CD4-positive, alpha-beta memory T cell (primary cell): ENCODE data around the gene SLC25A25. TPM values are rescaled to one million over a fixed set of nuclear protein-coding genes. Genes with fewer than 3 reads are reported as not detected.

Source experiments
- CTCF ChIA-PET: fragments of 350-600 bp; sonication (Branson Sonifier 250); formaldehyde crosslinking; loops from one replicate; lab custom pipeline; 2021; ENCODE audit warnings: inconsistent platforms; ENCODE audit not compliant: partially characterized antibody; lab: Charles Lee
- POLR2A ChIA-PET: fragments of 350-600 bp; sonication (Branson Sonifier 250); formaldehyde crosslinking; loops from one replicate; lab custom pipeline; 2021; ENCODE audit not compliant: partially characterized antibody; lab: Charles Lee
- DNase-seq, 5 donors: peaks; one replicate each; pipeline versions ENCODE4 v3.0.0 to v3.0.0-alpha.2; 2020 to 2022; ENCODE audit warnings: mixed read lengths in 1 of 5
- H3K27ac ChIP-seq: one replicate; pipeline ENCODE4 v1.7.0; 2013; ENCODE audit warnings: low read depth, low read length
- H3K27me3 ChIP-seq: 2 replicates; pipeline ENCODE4 v1.7.0; 2013; ENCODE audit warnings: mild to moderate bottlenecking, low read length, moderate library complexity; ENCODE audit not compliant: insufficient read depth
- H3K36me3 ChIP-seq: 2 replicates; pipeline ENCODE4 v1.7.0; 2013; ENCODE audit warnings: mild to moderate bottlenecking, low read length, moderate library complexity; ENCODE audit not compliant: insufficient read depth
- H3K4me1 ChIP-seq: 2 replicates; pipeline ENCODE4 v1.7.0; 2013; ENCODE audit warnings: mild to moderate bottlenecking, low read length, moderate library complexity; ENCODE audit not compliant: insufficient read depth
- H3K4me3 ChIP-seq, 2 donors: one replicate each; pipeline ENCODE4 v1.7.0; 2013; ENCODE audit warnings: low read length in 2 of 2, mild to moderate bottlenecking in 1 of 2
- H3K9me3 ChIP-seq, 2 donors: one replicate each; pipeline ENCODE4 v1.7.0; 2013; ENCODE audit warnings: low read length in 2 of 2, control low read depth in 1 of 2; ENCODE audit not compliant: control insufficient read depth in 1 of 2
- H3K27ac Mint-ChIP-seq, 7 donors: one replicate each; pipeline ENCODE4 v1.8.0; 2020 to 2021; ENCODE audit warnings: mixed read lengths in 7 of 7, mild to moderate bottlenecking in 6 of 7, inconsistent platforms in 3 of 7, moderate library complexity in 3 of 7
- H3K27me3 Mint-ChIP-seq, 2 donors: one replicate each; pipeline ENCODE4 v1.8.0; 2020 to 2021; ENCODE audit warnings: mixed read lengths in 2 of 2
- H3K36me3 Mint-ChIP-seq, 2 donors: one replicate each; pipeline ENCODE4 v1.8.0; 2020 to 2021; ENCODE audit warnings: mixed read lengths in 2 of 2, inconsistent platforms in 1 of 2, mild to moderate bottlenecking in 1 of 2
- H3K4me1 Mint-ChIP-seq, 4 donors: one replicate each; pipeline ENCODE4 v1.8.0; 2020 to 2021; ENCODE audit warnings: mixed read lengths in 4 of 4, mild to moderate bottlenecking in 1 of 4
- H3K4me3 Mint-ChIP-seq, 8 donors: one replicate each; pipeline ENCODE4 v1.8.0; 2020 to 2021; ENCODE audit warnings: mixed read lengths in 8 of 8, mild to moderate bottlenecking in 7 of 8, moderate library complexity in 6 of 8, inconsistent platforms in 3 of 8
- H3K9me3 Mint-ChIP-seq, 8 donors: one replicate each; pipeline ENCODE4 v1.8.0; 2020 to 2021; ENCODE audit warnings: mixed read lengths in 8 of 8, mild to moderate bottlenecking in 5 of 8, inconsistent platforms in 3 of 8, moderate library complexity in 1 of 8
- intact Hi-C: fragments of 100-400 bp; cut with micrococcal nuclease; formaldehyde crosslinking; loops from one replicate; pipeline ENCODE4 v1.15.1; 2023
- polyA plus RNA-seq, 2 donors: library from polyadenylated mRNA; unstranded; fragments of 300-500 nt; fragmentation: Illumina TruSeq; gene quantifications; one replicate each; pipeline ENCODE4 v1.2.3, GENCODE V29; 2021
- total RNA-seq, 2 experiments: library from RNA; stranded (reverse); gene quantifications; one replicate each; pipeline ENCODE4 v1.2.3, GENCODE V29; 2021

SLC25A25 gene
- total and polyA plus RNA-seq, 4 experiments from 2014 or later = 13.4 to 26.9 (median 19.8) TPM

DNA sequence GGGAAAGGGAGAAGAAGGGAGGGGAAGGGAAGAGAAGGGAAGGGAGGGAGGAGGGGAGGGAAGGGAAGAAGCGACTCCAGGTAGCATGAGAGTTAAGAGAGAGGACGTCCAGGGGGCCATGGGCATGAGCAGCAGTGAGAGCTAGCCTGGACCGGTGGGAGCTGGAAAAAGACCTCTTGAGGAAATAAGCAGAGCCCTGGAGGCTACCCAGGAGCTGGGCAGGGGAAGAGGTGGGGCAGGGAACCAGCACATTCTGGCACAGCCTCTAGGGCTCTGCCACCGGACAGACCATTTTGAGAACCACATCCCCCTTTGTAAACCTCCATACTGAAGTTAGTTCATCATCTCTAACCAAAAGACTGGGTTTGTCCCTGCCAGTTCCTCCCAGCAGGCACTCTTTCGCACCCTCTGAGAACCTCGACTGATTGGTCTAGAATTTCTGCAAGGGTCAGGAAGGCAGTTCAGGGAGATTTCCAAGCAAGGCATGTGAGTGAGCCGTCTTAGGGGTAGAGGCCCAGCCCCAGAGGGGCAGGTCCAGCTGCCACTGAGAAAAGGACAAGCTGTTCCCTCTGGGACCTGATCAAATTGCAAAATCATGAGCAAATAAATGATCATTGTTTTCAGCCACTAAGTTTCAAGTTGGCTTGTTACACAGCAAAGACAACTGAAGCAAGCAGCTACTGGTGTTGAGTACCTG is 12.5 kb upstream of the SLC25A25 start:
- Mint-ChIP-seq H3K27me3 (no peaks in the 10 kb centered on the region), H3K9me3 (no peaks in the 10 kb centered on the region), H3K4me3 (no peak overlapping the region), H3K27ac (no peak overlapping the region), H3K4me1 (peaks cover 0 to 2% (median 0%) of the 10 kb centered on the region in 4 donors), H3K36me3 (no peaks in the 10 kb centered on the region)
- H3K27ac ChIP-seq = no peak overlapping the region
- intact Hi-C loops = no loop called here
- no peaks in the 10 kb centered on the region for H3K36me3 ChIP-seq
- H3K9me3 ChIP-seq = no peaks in the 10 kb centered on the region
- ChIA-PET CTCF (interaction anchor here (1.0 to 3.7 kb wide), 3 partner anchors 20 to 112 kb away, joined by 3 to 13 read pairs (median 4); no protein-coding TSS in a partner anchor), POLR2A (interaction anchor here (1.4 kb wide), 1 partner anchor 12 kb away, joined by 5 read pairs; the partner anchor contains the start of genes NAIF1 and SLC25A25)
- H3K4me1 ChIP-seq = peaks cover 4% of the 10 kb centered on the region
- DNase-seq = no peak
- H3K27me3 ChIP-seq = no peaks in the 10 kb centered on the region
- H3K4me3 ChIP-seq = no peak overlapping the region

DNA sequence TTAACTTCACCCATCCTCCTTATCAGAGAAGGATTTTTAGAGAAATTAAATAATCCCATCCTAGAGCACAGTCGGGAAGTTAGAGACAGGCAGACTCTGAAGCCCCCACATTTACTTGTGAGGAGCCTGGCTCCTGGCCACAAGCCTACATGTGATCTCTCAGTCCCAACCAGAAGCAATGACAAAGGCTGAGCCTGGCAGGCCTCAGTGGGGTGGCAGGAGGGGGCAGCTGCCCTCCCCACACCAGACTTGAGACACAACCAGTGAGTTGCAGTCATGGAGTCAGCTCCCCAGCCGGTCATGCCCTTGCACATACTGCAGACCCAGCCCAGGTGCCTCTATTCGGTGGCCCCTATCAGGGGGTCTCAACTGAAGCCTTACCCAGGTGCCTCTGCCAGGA is 11.9 kb upstream of the SLC25A25 start:
- intact Hi-C loops = no loop called here
- no peak overlapping the region for H3K4me3 ChIP-seq
- no peaks in the 10 kb centered on the region for H3K36me3 ChIP-seq
- no peak for DNase-seq
- no peak overlapping the region for H3K27ac Mint-ChIP-seq
- peaks cover 0 to under 1% of the 10 kb centered on the region in 2 donors for H3K36me3 Mint-ChIP-seq
- H3K27me3 ChIP-seq = no peaks in the 10 kb centered on the region
- no peaks in the 10 kb centered on the region for H3K27me3 Mint-ChIP-seq
- no peak overlapping the region for H3K27ac ChIP-seq
- H3K4me1 Mint-ChIP-seq = peaks cover 2 to 6% (median 5%) of the 10 kb centered on the region in 4 donors
- H3K9me3 Mint-ChIP-seq = no peaks in the 10 kb centered on the region
- H3K4me1 ChIP-seq = peaks cover 10% of the 10 kb centered on the region
- ChIA-PET POLR2A (interaction anchor here (1.4 kb wide), 1 partner anchor 11 kb away, joined by 5 read pairs; the partner anchor contains the start of genes NAIF1 and SLC25A25), CTCF (interaction anchor here (1.0 to 3.7 kb wide), 3 partner anchors 20 to 113 kb away, joined by 3 to 13 read pairs (median 4); no protein-coding TSS in a partner anchor)
- no peak overlapping the region for H3K4me3 Mint-ChIP-seq
- H3K9me3 ChIP-seq = no peaks in the 10 kb centered on the region

DNA sequence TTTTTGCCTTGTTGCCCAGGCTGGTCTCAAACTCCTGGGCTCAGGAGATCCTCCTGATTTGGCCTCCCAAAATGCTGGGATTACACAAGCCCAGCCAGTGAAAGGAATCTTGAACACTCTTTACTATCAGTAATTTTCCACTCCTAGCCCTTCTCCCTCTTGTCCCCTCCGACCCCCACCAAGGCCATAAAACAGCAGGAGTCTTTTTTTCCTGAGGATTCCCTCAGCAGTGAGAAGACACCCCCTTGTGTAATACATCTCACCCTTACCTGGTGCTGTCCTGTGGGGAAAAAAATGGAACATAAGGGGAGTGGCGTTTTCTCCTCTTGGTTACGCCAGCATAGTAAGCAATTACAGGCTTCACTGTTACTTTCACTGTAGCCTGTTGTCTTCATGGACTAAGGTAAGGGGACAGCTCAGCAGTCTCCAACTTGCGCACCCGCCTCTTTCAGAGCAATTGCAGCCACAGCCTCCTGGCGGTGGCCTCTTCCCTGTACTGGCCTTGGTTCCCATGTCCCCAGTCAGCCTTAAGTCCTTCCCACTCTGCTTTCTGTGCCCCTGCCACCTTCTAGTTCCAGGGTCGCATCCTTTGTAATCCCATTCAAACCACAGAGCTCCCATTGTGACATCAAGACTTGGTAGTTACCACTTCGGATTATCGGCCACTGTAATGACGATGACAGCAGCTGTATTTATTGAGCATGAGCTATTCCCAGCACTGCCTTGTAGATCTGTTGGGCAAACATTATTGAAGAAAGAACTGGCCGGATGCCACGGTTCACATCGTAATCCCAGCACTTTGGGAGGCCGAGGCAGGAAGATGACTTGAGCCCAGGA is 10.9 kb upstream of the SLC25A25 start:
- peak overlapping the region in 1 of 7 donors; percentile 60 for H3K27ac Mint-ChIP-seq
- Histone ChIP-seq H3K27ac (no peak overlapping the region), H3K4me3 (no peak overlapping the region), H3K27me3 (no peaks in the 10 kb centered on the region), H3K36me3 (no peaks in the 10 kb centered on the region), H3K9me3 (no peaks in the 10 kb centered on the region), H3K4me1 (peaks cover 21% of the 10 kb centered on the region)
- no peaks in the 10 kb centered on the region for H3K9me3 Mint-ChIP-seq
- POLR2A ChIA-PET = interaction anchor here (0.9 kb wide), 1 partner anchor 10 kb away, joined by 4 read pairs; the partner anchor contains the start of gene NAIF1
- CTCF ChIA-PET = interaction anchor here (1.7 to 3.7 kb wide), 2 partner anchors 21 to 114 kb away, joined by 4 to 13 read pairs; no protein-coding TSS in a partner anchor
- no peak for DNase-seq
- no peak overlapping the region for H3K4me3 Mint-ChIP-seq
- peaks cover 10 to 16% (median 13%) of the 10 kb centered on the region in 4 donors for H3K4me1 Mint-ChIP-seq
- intact Hi-C loops = no loop called here
- no peaks in the 10 kb centered on the region for H3K27me3 Mint-ChIP-seq
- peaks cover 0 to 5% of the 10 kb centered on the region in 2 donors for H3K36me3 Mint-ChIP-seq

DNA sequence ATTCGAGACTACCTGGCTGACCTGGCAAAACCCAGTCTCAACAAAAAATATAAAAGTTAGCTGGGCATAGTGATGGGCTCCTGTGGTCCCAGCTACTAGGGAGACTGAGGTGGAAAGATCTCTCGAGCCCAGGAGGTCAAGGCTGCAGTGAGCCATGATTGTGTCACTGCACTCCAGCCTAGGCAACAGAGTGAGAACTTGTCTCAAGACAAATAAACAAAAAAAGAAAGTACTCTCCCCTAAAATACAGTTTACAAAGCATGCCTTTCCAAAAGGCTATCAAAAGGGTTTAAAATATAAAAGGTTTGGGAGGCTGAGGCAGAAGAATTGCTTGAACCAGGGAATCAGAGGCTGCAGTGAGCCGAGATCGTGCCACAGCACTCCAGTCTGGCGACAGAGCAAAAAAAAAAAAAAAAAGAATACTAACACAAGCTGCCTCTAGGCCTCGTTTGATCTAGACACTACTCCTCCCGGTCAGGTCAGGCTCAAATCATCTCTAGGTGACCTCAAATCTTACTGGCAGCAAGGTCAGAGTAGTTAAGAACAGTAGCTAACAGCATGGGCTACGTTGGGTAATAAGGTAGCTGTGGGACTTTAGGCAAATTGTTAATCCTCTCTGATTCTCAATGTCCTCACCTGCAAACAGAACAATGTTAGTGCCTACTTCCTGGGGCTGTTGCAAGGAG is 10.2 kb upstream of the SLC25A25 start:
- intact Hi-C loops = no loop called here
- POLR2A ChIA-PET = interaction anchor here (0.9 to 1.1 kb wide), 2 partner anchors 10 to 121 kb away, joined by 3 to 4 read pairs; partner anchors contain the start of gene NAIF1
- H3K9me3 ChIP-seq = no peaks in the 10 kb centered on the region
- Mint-ChIP-seq H3K36me3 (peaks cover 0 to 5% of the 10 kb centered on the region in 2 donors), H3K27me3 (no peaks in the 10 kb centered on the region), H3K27ac (peak overlapping the region in 1 of 7 donors; percentile 60), H3K4me1 (peaks cover 14 to 24% (median 20%) of the 10 kb centered on the region in 4 donors), H3K9me3 (no peaks in the 10 kb centered on the region), H3K4me3 (no peak overlapping the region)
- H3K27me3 ChIP-seq = no peaks in the 10 kb centered on the region
- no peak overlapping the region for H3K27ac ChIP-seq
- H3K36me3 ChIP-seq = peaks cover 5% of the 10 kb centered on the region
- no peak for DNase-seq
- H3K4me3 ChIP-seq = no peak overlapping the region
- peaks cover 28% of the 10 kb centered on the region for H3K4me1 ChIP-seq
- CTCF ChIA-PET = interaction anchor here (3.7 kb wide), 1 partner anchor 22 kb away, joined by 13 read pairs; no protein-coding TSS in a partner anchor

DNA sequence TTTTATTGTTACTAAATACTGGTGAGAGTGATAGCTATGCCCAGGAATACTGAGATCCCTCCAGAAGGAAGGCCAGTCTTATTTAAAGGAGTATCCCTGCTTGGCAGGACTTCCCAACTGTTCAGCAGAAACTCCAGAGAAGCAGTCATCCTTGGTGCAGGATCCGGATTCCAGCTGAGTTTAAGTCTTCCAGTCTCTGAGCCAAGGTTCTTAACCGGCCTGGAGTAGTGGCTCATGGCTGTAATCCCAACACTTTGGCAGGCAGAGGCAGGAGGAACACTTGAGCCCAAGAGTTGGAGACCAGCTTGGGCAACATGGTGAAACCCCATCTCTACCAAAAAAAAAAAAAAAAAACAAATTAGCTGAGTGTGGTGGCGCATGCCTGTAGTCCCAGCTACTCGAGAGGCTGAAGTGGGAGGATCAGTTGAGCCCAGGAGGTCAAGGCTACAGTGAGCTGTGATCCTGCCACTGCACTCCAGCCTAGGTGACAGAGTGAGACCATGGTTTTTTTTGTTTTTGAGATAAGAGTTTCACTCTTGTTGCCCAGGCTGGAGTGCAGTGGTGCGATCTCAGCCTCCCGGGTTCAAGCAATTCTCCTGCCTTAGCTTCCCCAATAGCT is 8.6 kb upstream of the SLC25A25 start:
- H3K36me3 Mint-ChIP-seq = peaks cover 0 to 5% of the 10 kb centered on the region in 2 donors
- H3K27ac Mint-ChIP-seq = peak overlapping the region in 2 of 7 donors; percentile 15 to 37
- H3K27me3 Mint-ChIP-seq = no peaks in the 10 kb centered on the region
- intact Hi-C loops = no loop called here
- ChIA-PET CTCF (interaction anchor here (1.5 to 1.7 kb wide), 2 partner anchors 24 to 117 kb away, joined by 5 to 6 read pairs; no protein-coding TSS in a partner anchor), POLR2A (interaction anchor here (0.6 to 0.7 kb wide), 2 partner anchors 8 to 9 kb away, joined by 3 read pairs; partner anchors contain the start of genes NAIF1 and SLC25A25)
- H3K9me3 Mint-ChIP-seq = no peaks in the 10 kb centered on the region
- no peaks in the 10 kb centered on the region for H3K27me3 ChIP-seq
- no peak overlapping the region for H3K4me3 Mint-ChIP-seq
- H3K27ac ChIP-seq = no peak overlapping the region
- no peaks in the 10 kb centered on the region for H3K9me3 ChIP-seq
- peaks cover 12% of the 10 kb centered on the region for H3K36me3 ChIP-seq
- no peak overlapping the region for H3K4me3 ChIP-seq
- peaks cover 19 to 36% (median 28%) of the 10 kb centered on the region in 4 donors for H3K4me1 Mint-ChIP-seq
- H3K4me1 ChIP-seq = peaks cover 44% of the 10 kb centered on the region
- no peak for DNase-seq

DNA sequence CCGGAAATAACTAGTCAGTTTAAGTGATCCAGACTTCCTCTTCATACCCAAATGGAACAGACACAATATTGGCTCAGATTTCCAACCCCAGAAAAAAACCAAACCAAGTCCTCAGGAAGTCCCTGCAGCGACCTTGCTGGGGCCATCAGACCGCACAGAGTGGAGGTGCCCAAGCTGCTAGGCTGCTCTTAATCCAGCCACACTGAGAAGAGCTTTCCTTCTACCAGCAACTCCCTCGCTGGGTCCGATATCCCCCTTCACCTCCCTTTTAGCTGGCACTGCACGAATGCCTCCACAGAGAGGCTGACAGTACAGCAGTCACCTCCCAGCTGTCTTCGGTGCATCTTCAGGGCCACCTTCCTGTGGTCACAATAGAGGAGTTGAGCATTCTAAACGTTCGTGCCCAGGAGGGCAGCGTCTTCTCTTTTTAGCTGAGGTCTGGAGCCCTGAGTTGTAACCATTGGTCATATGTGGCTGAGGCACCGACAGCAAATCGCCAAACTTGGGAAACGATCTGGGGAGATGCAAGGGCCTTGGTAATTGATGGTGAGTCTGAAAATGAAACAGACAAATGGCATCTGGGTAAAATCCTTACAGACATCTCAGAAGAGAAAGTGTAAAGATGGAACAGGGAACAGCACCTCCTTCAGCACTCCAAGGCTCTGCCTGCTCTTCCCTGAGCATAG is 6.6 kb upstream of the SLC25A25 start:
- Histone ChIP-seq H3K27me3 (no peaks in the 10 kb centered on the region), H3K9me3 (no peaks in the 10 kb centered on the region), H3K4me1 (peaks cover 63% of the 10 kb centered on the region), H3K4me3 (peak overlapping the region in 1 of 2 donors; percentile 40), H3K36me3 (peaks cover 12% of the 10 kb centered on the region), H3K27ac (peak overlapping the region; percentile 39)
- Mint-ChIP-seq H3K4me1 (peaks cover 32 to 45% (median 37%) of the 10 kb centered on the region in 4 donors), H3K4me3 (peak overlapping the region; percentile 54 to 90 (median 72)), H3K9me3 (no peaks in the 10 kb centered on the region), H3K36me3 (peaks cover 0 to 5% of the 10 kb centered on the region in 2 donors), H3K27me3 (no peaks in the 10 kb centered on the region), H3K27ac (peak overlapping the region; percentile 65 to 91 (median 85))
- CTCF ChIA-PET = interaction anchor here (1.1 to 1.7 kb wide), 4 partner anchors 11 to 119 kb away, joined by 4 to 6 read pairs (median 4); no protein-coding TSS in a partner anchor
- intact Hi-C loops = loop anchor here (10.0 kb wide), 1 partner anchor 837 kb away; no protein-coding TSS in a partner anchor
- DNase-seq = no peak
- POLR2A ChIA-PET = interaction anchor here (1.0 to 1.8 kb wide), 5 partner anchors 10 to 124 kb away, joined by 3 to 5 read pairs (median 3); partner anchors contain the start of gene DPM2
